Esophagus squamous epithelium (tissue), 4 donors: ENCODE data around the gene AGO1.

Experiments used
- POLR2A ChIP-seq, 4 donors: fragments of 450-650 bp; IDR thresholded peaks; one replicate each; pipeline ENCODE4 v1.6.1; 2017; ENCODE audit warnings: antibody characterized with exemption in 4 of 4, mild to moderate bottlenecking in 4 of 4, moderate library complexity in 3 of 4
- TF ChIP-seq, protein P1 (sequence below), 6 experiments: fragments of 450-650 bp in 4 of 6; fragments of 200-600 bp in 2 of 6; sonication (generic) in 2 of 6; IDR thresholded peaks; one replicate each; pipeline ENCODE4 v1.5.1; 2016 to 2019; ENCODE audit warnings: antibody characterized with exemption in 6 of 6, mild to moderate bottlenecking in 4 of 6, moderate library complexity in 4 of 6

DNA sequence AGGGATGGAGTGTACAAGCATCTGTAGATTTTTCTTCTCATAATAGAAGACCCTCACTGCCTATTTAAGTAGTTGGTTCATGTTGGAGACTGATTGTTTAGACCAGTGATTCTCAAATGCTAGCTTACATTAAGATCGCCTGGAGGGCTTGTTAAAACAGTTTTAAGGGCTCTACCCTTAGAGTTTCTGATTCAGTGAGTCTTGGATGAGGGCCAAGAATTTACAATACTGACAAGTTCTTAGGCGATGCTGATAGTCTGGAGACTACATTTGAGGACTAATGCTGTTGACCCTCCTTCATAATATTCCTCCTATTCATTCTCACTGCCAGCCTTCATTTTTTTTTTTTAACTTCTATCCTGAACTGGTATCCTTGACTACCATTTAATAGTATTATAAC, 32.7 kb downstream of the AGO1 start:
- TF ChIP-seq, protein P1, sequence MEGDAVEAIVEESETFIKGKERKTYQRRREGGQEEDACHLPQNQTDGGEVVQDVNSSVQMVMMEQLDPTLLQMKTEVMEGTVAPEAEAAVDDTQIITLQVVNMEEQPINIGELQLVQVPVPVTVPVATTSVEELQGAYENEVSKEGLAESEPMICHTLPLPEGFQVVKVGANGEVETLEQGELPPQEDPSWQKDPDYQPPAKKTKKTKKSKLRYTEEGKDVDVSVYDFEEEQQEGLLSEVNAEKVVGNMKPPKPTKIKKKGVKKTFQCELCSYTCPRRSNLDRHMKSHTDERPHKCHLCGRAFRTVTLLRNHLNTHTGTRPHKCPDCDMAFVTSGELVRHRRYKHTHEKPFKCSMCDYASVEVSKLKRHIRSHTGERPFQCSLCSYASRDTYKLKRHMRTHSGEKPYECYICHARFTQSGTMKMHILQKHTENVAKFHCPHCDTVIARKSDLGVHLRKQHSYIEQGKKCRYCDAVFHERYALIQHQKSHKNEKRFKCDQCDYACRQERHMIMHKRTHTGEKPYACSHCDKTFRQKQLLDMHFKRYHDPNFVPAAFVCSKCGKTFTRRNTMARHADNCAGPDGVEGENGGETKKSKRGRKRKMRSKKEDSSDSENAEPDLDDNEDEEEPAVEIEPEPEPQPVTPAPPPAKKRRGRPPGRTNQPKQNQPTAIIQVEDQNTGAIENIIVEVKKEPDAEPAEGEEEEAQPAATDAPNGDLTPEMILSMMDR (IDR thresholded peaks at IDR 0.05): no peak
- no peak for TF ChIP-seq POLR2A (IDR thresholded peaks at IDR 0.05)
